NB4 (cell line): ENCODE results near the gene TTC39B.
"Not testable (repeated sequence)": the region's sequence is repeated elsewhere in the genome, so short reads cannot be mapped to it uniquely, and the experiment has no call there.

Source experiments
- CTCF ChIP-seq: IDR thresholded peaks from one replicate; pipeline ENCODE4 v1.5.1; 2012; ENCODE audit warnings: low read depth, low read length
- MAX ChIP-seq: IDR thresholded peaks from 2 replicates; pipeline ENCODE4 v1.6.1; 2011; ENCODE audit warnings: low read depth, low read length
- MYC ChIP-seq: IDR thresholded peaks from 2 replicates; pipeline ENCODE4 v1.6.1; 2011; ENCODE audit warnings: low read depth, low read length
- POLR2A ChIP-seq: IDR thresholded peaks from 2 replicates; pipeline ENCODE4 v1.6.1; 2011; ENCODE audit warnings: mild to moderate bottlenecking; ENCODE audit not compliant: insufficient read length; ENCODE audit errors: extremely low read depth

- TF ChIP-seq POLR2A, MAX, CTCF, MYC: not testable (repeated sequence)
Measured at GRCh38 chr9:15232706-15233280, 74.2 kb downstream of the TTC39B start.
